Mesendoderm (in vitro differentiated cells): ENCODE data around the gene GCNA.

Source experiments
- DNase-seq: peaks from one replicate; pipeline ENCODE4 v3.0.0; 2013
- H2AK5ac ChIP-seq: 2 replicates; pipeline ENCODE4 v1.6.1; 2013; ENCODE audit warnings: low read length, inconsistent platforms
- H2BK120ac ChIP-seq: 2 replicates; pipeline ENCODE4 v1.6.1; 2013; ENCODE audit warnings: low read depth, mild to moderate bottlenecking, low read length, moderate library complexity, mixed read lengths
- H2BK15ac ChIP-seq: replicated peaks from 2 replicates; pipeline ENCODE4 v1.6.1; 2013; ENCODE audit warnings: low read depth, mild to moderate bottlenecking, moderate library complexity
- H2BK5ac ChIP-seq: 2 replicates; pipeline ENCODE4 v1.6.1; 2013; ENCODE audit warnings: low read length, inconsistent platforms
- H3K18ac ChIP-seq: 2 replicates; pipeline ENCODE4 v1.6.1; 2013; ENCODE audit warnings: mild to moderate bottlenecking, low read length, mixed read lengths
- H3K23ac ChIP-seq: one replicate; pipeline ENCODE4 v1.6.1; 2013; ENCODE audit warnings: low read length
- H3K27ac ChIP-seq: 2 replicates; pipeline ENCODE4 v1.5.1; 2013; ENCODE audit warnings: low read depth, mild to moderate bottlenecking, inconsistent platforms, low read length, moderate library complexity
- H3K27me3 ChIP-seq: 2 replicates; pipeline ENCODE4 v1.6.1; 2013; ENCODE audit warnings: low read length, control low read depth, mild to moderate bottlenecking, inconsistent platforms; ENCODE audit not compliant: insufficient read depth, poor library complexity
- H3K36me3 ChIP-seq: 2 replicates; pipeline ENCODE4 v1.6.1; 2013; ENCODE audit warnings: low read length, inconsistent platforms; ENCODE audit not compliant: control insufficient read depth, insufficient read depth
- H3K4ac ChIP-seq: one replicate; pipeline ENCODE4 v1.6.1; 2013; ENCODE audit warnings: low read depth, mild to moderate bottlenecking, low read length, moderate library complexity
- H3K4me1 ChIP-seq: 2 replicates; pipeline ENCODE4 v1.6.1; 2013; ENCODE audit warnings: low read depth, low read length, inconsistent platforms; ENCODE audit not compliant: control insufficient read depth
- H3K4me2 ChIP-seq: 2 replicates; pipeline ENCODE4 v1.6.1; 2013; ENCODE audit warnings: low read length
- H3K4me3 ChIP-seq: 2 replicates; pipeline ENCODE4 v1.5.1; 2013; ENCODE audit warnings: mild to moderate bottlenecking, low read length
- H3K56ac ChIP-seq: one replicate; pipeline ENCODE4 v1.6.1; 2013; ENCODE audit warnings: low read length
- H3K79me1 ChIP-seq: 2 replicates; pipeline ENCODE4 v1.6.1; 2013; ENCODE audit warnings: low read length, inconsistent platforms
- H3K79me2 ChIP-seq: 2 replicates; pipeline ENCODE4 v1.6.1; 2013; ENCODE audit warnings: mild to moderate bottlenecking, low read length; ENCODE audit not compliant: control insufficient read depth, insufficient read depth
- H3K9ac ChIP-seq: 2 replicates; pipeline ENCODE4 v1.6.1; 2013; ENCODE audit warnings: low read length, inconsistent platforms
- H4K5ac ChIP-seq: one replicate; pipeline ENCODE4 v1.6.1; 2013; ENCODE audit warnings: low read length
- H4K8ac ChIP-seq: one replicate; pipeline ENCODE4 v1.6.1; 2013; ENCODE audit warnings: low read depth, mild to moderate bottlenecking, control low read depth, low read length, moderate library complexity
- WGBS: extraction: QIAGEN DNeasy Blood & Tissue Kit; methylation state at CpG from one replicate; pipeline ENCODE4 v1.1.7; 2013; ENCODE audit warnings: low lambda C conversion rate, missing lambda C conversion rate; ENCODE audit not compliant: insufficient coverage; ENCODE audit errors: extremely low coverage; 5-methylcytosine and 5-hydroxymethylcytosine counted together

The GCNA gene

DNA sequence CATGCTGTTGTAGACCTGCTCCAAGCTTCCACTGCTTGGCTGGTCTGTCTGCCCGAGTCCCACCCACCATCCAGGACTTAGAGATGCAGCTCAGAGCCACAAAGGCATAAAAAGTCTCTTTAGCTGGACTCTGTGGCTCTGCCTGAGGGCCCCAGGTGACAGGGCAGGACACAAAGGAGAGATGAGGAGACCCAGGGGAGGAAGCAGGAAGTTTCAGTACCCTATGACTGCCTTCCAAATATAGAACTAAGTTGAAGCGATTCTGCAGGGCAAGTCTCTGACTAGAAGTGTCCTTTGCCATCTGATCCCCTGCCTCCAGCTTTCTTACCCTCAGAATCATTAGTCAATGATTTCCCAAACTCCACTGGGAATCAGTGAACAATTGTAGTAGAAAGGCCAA is 51.2 kb downstream of the GCNA start:
- H3K27ac ChIP-seq, result no peak overlapping the region
- no peak overlapping the region for H2BK15ac ChIP-seq
- no peak overlapping the region for H2AK5ac ChIP-seq
- H4K5ac ChIP-seq, result no peak overlapping the region
- H2BK120ac ChIP-seq, result no peak overlapping the region
- no peak overlapping the region for H3K9ac ChIP-seq
- DNase-seq, result no peak
- H3K56ac ChIP-seq, result no peak overlapping the region
- H3K4ac ChIP-seq, result no peak overlapping the region
- no peaks in the 10 kb centered on the region for H3K79me2 ChIP-seq
- H3K18ac ChIP-seq, result no peak overlapping the region
- no peaks in the 10 kb centered on the region for H3K27me3 ChIP-seq
- H3K4me2 ChIP-seq, result no peak overlapping the region
- no peak overlapping the region for H3K23ac ChIP-seq
- H3K79me1 ChIP-seq, result no peaks in the 10 kb centered on the region
- H2BK5ac ChIP-seq, result no peak overlapping the region
- no peak overlapping the region for H4K8ac ChIP-seq
- no CpG with 5 or more reads among the region's 2 CpGs for WGBS
- H3K36me3 ChIP-seq, result no peaks in the 10 kb centered on the region
- no peaks in the 10 kb centered on the region for H3K4me1 ChIP-seq
- H3K4me3 ChIP-seq, result no peak overlapping the region

- H2AK5ac ChIP-seq, result no peak overlapping the region
- no peaks in the 10 kb centered on the region for H3K79me1 ChIP-seq
- H3K9ac ChIP-seq, result no peak overlapping the region
- no peak overlapping the region for H4K8ac ChIP-seq
- no peak overlapping the region for H2BK15ac ChIP-seq
- H3K23ac ChIP-seq, result no peak overlapping the region
- no peaks in the 10 kb centered on the region for H3K36me3 ChIP-seq
- H3K4ac ChIP-seq, result no peak overlapping the region
- no peak overlapping the region for H3K27ac ChIP-seq
- no peaks in the 10 kb centered on the region for H3K27me3 ChIP-seq
- no peak overlapping the region for H2BK5ac ChIP-seq
- H3K18ac ChIP-seq, result no peak overlapping the region
- H2BK120ac ChIP-seq, result no peak overlapping the region
- WGBS, result no CpG with 5 or more reads among the region's 10 CpGs
- no peak overlapping the region for H3K4me3 ChIP-seq
- no peak overlapping the region for H3K4me2 ChIP-seq
- H4K5ac ChIP-seq, result no peak overlapping the region
- no peak overlapping the region for H3K56ac ChIP-seq
- H3K79me2 ChIP-seq, result no peaks in the 10 kb centered on the region
- no peaks in the 10 kb centered on the region for H3K4me1 ChIP-seq
- DNase-seq, result no peak
Measured at GRCh38 chrX:71632923-71633657, 54.9 kb downstream of the GCNA start.

GRCh38 chrX:71634366-71634765 is 56.1 kb downstream of the GCNA start:
- no peak overlapping the region for H2AK5ac ChIP-seq
- no CpG with 5 or more reads among the region's 6 CpGs for WGBS
- H4K8ac ChIP-seq, result no peak overlapping the region
- H2BK120ac ChIP-seq, result no peak overlapping the region
- no peak overlapping the region for H4K5ac ChIP-seq
- H3K23ac ChIP-seq, result no peak overlapping the region
- H3K9ac ChIP-seq, result no peak overlapping the region
- H3K56ac ChIP-seq, result no peak overlapping the region
- no peak overlapping the region for H2BK15ac ChIP-seq
- H3K27me3 ChIP-seq, result no peaks in the 10 kb centered on the region
- H3K18ac ChIP-seq, result no peak overlapping the region
- H3K4me1 ChIP-seq, result no peaks in the 10 kb centered on the region
- no peaks in the 10 kb centered on the region for H3K36me3 ChIP-seq
- no peak overlapping the region for H3K4me3 ChIP-seq
- DNase-seq, result no peak
- H2BK5ac ChIP-seq, result no peak overlapping the region
- no peak overlapping the region for H3K27ac ChIP-seq
- no peak overlapping the region for H3K4me2 ChIP-seq
- H3K79me1 ChIP-seq, result no peaks in the 10 kb centered on the region
- no peak overlapping the region for H3K4ac ChIP-seq
- no peaks in the 10 kb centered on the region for H3K79me2 ChIP-seq

GRCh38 chrX:71636438-71637252 is 58.4 kb downstream of the GCNA start:
- no peak overlapping the region for H3K56ac ChIP-seq
- WGBS, result no CpG with 5 or more reads among the region's 9 CpGs
- no peak overlapping the region for H2BK15ac ChIP-seq
- no peaks in the 10 kb centered on the region for H3K79me2 ChIP-seq
- no peaks in the 10 kb centered on the region for H3K79me1 ChIP-seq
- no peak overlapping the region for H3K4ac ChIP-seq
- no peak overlapping the region for H3K4me3 ChIP-seq
- no peak overlapping the region for H3K4me2 ChIP-seq
- no peaks in the 10 kb centered on the region for H3K36me3 ChIP-seq
- no peak overlapping the region for H4K5ac ChIP-seq
- H4K8ac ChIP-seq, result no peak overlapping the region
- H2BK120ac ChIP-seq, result no peak overlapping the region
- H3K18ac ChIP-seq, result no peak overlapping the region
- no peak overlapping the region for H3K27ac ChIP-seq
- H3K4me1 ChIP-seq, result no peaks in the 10 kb centered on the region
- H2AK5ac ChIP-seq, result no peak overlapping the region
- no peak overlapping the region for H3K9ac ChIP-seq
- H2BK5ac ChIP-seq, result no peak overlapping the region
- DNase-seq, result no peak
- no peaks in the 10 kb centered on the region for H3K27me3 ChIP-seq
- no peak overlapping the region for H3K23ac ChIP-seq

GRCh38 chrX:71637253-71637618 is 59.0 kb downstream of the GCNA start:
- no peak overlapping the region for H4K8ac ChIP-seq
- H3K18ac ChIP-seq, result no peak overlapping the region
- no peaks in the 10 kb centered on the region for H3K79me2 ChIP-seq
- H4K5ac ChIP-seq, result no peak overlapping the region
- H3K4me1 ChIP-seq, result no peaks in the 10 kb centered on the region
- no peak overlapping the region for H3K56ac ChIP-seq
- H3K36me3 ChIP-seq, result no peaks in the 10 kb centered on the region
- H3K79me1 ChIP-seq, result no peaks in the 10 kb centered on the region
- H2BK120ac ChIP-seq, result no peak overlapping the region
- H3K23ac ChIP-seq, result no peak overlapping the region
- H3K4ac ChIP-seq, result no peak overlapping the region
- H2BK5ac ChIP-seq, result no peak overlapping the region
- no peak overlapping the region for H2BK15ac ChIP-seq
- WGBS, result no CpG with 5 or more reads among the region's 3 CpGs
- H3K4me2 ChIP-seq, result no peak overlapping the region
- no peak for DNase-seq
- H3K27ac ChIP-seq, result no peak overlapping the region
- no peak overlapping the region for H2AK5ac ChIP-seq
- H3K4me3 ChIP-seq, result no peak overlapping the region
- H3K9ac ChIP-seq, result no peak overlapping the region
- H3K27me3 ChIP-seq, result no peaks in the 10 kb centered on the region
